LNCAP (cell line): ENCODE results near the gene TIMM29.

Source experiments
- TF ChIP-seq, protein P1 (sequence below): fragments of 450-650 bp; IDR thresholded peaks from 2 replicates; pipeline ENCODE4 v1.5.1; 2017; ENCODE audit warnings: mild to moderate bottlenecking

Gene TIMM29

DNA sequence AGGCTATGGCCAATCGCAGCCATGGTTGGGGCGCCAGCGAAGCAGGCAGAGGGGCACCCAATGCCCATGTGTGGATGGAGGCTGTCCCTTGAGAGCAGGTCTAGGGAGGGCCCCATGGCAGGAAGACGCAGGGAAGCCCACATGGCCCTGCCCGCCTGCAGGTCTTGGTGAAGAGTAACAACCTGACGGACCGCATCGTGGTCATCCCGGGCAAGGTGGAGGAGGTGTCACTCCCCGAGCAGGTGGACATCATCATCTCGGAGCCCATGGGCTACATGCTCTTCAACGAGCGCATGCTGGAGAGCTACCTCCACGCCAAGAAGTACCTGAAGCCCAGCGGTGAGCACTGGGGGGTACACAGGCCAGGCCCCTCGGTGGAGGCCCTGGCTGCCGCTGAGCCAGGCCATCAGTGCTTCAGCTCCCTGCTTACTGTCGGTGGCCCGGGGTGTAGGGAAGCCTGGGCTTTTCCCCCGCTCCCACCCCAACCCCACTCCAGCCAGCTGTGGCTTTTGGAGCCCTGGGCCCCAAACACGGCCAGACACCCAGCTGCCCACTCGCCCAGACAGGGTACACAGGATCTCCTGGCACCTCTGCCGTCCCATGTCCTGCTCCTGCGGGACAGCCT, 14.8 kb upstream of the TIMM29 start:
- TF ChIP-seq, protein P1, sequence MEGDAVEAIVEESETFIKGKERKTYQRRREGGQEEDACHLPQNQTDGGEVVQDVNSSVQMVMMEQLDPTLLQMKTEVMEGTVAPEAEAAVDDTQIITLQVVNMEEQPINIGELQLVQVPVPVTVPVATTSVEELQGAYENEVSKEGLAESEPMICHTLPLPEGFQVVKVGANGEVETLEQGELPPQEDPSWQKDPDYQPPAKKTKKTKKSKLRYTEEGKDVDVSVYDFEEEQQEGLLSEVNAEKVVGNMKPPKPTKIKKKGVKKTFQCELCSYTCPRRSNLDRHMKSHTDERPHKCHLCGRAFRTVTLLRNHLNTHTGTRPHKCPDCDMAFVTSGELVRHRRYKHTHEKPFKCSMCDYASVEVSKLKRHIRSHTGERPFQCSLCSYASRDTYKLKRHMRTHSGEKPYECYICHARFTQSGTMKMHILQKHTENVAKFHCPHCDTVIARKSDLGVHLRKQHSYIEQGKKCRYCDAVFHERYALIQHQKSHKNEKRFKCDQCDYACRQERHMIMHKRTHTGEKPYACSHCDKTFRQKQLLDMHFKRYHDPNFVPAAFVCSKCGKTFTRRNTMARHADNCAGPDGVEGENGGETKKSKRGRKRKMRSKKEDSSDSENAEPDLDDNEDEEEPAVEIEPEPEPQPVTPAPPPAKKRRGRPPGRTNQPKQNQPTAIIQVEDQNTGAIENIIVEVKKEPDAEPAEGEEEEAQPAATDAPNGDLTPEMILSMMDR = no peak

DNA sequence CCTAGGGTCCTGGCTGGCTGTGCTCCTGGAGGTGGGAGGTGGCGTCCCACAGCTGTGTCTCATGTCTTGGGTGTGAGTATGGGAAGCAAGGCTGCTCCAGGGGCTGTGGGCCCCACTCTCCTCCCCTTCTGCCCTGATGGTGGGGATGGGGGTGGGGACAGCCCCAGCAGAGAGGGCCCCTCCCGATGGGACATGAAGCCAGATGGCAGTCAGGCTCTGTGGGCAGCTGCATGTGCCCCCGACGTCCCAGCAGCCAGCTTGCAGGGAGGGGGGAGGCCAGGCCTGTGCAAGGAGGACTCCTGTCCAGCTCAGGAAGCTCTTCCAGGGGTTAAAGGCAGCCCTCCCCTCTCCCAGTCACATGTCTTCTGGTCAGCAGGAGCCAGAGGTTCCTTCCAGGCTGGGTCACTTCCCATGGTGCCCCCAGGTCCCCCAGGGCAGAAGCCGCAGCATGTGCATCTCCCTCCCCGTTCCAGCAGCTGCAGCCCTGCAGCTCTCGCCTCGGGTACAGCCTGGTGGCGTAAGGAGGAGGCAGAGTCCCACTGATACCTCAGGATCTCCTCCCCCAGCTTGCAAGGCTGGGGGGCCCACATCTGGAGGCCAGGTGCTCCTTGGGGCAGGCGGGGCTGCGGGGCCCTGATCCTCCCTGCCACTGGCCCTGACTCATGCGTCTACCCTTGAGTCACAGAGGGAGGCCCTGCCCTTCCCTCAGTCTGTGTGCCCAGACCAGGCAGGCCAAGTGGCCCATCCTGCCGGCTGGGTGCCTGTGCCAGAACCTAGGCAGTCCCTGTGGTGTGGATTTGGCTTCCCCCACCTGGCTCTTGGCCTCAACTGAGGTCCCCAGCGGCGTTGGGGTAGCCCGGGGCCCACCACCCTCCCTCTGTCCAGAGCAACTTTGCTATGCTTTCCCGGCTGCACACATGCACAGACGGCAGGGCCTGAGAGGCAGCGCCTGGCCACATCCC, 13.2 kb upstream of the TIMM29 start:
- TF ChIP-seq, protein P1 = no peak

DNA sequence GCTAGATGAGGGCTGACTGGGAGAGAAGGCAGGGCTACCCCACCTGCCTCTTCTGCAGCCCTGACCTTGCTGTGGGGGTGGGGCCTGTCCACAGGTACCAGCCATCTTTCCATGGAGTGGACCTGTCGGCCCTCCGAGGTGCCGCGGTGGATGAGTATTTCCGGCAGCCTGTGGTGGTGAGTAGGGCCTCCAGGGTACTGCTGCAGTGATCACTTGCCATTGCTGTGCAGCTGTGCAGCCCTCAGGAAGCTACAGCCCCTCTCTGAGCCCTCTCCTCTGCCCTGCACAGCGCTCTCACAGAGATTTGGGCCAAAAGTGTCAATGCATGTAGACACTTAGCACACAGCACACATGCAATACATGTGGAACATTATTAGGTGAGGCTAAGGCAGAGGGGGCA, 12.0 kb upstream of the TIMM29 start:
- TF ChIP-seq, protein P1 = no peak

DNA sequence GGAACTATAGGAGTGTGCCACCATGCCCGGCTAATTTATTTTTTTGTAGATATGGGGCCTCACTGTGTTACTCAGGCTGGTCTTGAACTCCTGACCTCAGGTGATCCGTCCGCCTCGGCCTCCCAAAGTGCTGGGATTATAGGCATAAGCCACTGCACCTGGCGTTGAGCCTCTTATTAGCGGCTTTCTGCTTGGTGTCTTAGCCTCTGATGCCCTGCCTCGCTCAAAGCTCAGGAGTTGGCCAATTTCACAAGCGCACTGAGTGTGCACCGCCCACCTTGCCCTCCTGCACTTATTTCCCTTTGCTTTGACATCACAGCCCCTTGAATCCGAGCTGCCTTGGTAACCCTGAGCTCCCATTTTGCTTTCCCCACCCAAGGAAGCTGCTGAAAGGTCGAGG, 10.3 kb upstream of the TIMM29 start:
- TF ChIP-seq, protein P1 = no peak

DNA sequence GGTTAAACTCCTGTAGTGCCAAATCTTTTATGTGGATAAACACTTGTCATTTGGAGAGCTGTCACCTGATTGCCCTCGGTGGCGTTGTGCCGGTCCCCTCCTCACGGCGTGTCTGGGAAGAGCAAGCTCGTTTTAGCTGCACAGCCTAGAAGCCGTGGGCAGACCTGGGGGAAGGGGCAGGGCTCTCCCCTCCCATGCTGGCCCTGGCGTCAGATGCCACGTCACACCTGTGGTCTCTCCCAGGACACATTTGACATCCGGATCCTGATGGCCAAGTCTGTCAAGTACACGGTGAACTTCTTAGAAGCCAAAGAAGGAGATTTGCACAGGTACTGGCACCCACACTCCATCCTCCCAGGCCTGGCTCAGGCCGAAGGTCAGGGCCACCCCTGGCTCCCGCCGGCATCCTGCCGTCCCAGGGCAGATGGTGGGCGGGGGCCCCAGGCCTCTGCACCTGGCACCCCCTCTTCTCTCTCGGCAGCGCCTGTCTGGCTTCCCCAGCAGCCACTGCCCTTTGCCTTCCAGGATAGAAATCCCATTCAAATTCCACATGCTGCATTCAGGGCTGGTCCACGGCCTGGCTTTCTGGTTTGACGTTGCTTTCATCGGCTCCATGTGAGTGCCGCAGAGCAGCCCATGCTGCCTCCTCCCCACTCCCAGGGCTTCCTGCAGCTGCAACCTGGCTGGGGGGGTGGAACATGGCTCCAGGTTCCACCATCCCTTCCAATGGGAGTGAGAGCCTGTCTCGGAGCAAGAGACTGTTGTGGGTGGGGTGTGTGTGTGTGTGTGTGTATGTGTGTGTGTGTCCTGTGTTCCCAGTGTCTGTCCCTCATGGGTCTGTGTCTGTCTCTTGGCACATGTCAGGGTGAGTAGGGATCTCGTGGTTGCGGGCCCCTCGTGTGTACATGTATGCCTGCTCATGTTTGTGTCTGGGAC, 9.0 kb upstream of the TIMM29 start:
- TF ChIP-seq, protein P1 = no peak

DNA sequence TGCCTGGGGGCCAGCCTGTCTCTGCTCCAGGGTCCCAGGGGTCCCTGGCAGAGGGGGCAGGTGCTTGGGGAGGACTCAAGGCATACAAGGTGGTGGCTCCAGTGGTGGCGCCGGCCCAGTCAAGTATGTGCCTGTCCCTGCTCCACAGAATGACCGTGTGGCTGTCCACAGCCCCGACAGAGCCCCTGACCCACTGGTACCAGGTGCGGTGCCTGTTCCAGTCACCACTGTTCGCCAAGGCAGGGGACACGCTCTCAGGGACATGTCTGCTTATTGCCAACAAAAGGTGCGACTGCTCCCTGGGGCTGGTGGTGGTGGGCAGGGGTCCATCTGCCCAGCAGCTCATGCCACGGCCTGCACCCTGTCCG, 8.3 kb upstream of the TIMM29 start:
- TF ChIP-seq, protein P1 = no peak

DNA sequence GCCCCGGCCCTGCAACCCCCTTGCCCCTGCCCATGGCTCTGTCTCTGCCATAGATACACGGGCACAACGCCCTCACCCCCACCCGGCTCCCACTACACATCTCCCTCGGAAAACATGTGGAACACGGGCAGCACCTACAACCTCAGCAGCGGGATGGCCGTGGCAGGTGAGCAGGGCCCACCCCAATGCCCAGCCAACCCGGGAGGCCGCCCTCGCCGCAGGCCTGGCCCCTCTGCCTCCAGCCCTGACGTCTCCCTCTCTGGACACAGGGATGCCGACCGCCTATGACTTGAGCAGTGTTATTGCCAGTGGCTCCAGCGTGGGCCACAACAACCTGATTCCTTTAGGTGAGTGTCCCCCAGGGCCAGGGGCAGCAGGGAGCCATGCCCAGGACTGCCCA, 7.8 kb upstream of the TIMM29 start:
- TF ChIP-seq, protein P1 = no peak
